KMS-11 (cell line): ENCODE data around the gene GPBP1.
A peak's percentile ranks its signal among the peaks of the same experiment; 100 is the strongest.

Experiments
- H2AFZ ChIP-seq: fragments of 200-600 bp; sonication (generic); 2 replicates; pipeline ENCODE4 v1.6.1; 2016; ENCODE audit warnings: antibody characterized with exemption, mixed run types, low read depth
- H3K27ac ChIP-seq: fragments of 200-600 bp; sonication (generic); 2 replicates; pipeline ENCODE4 v1.6.1; 2016; ENCODE audit warnings: mild to moderate bottlenecking, mixed run types
- H3K27me3 ChIP-seq: fragments of 200-600 bp; sonication (generic); 2 replicates; pipeline ENCODE4 v1.6.1; 2017; ENCODE audit warnings: mild to moderate bottlenecking, low read depth, mixed run types, moderate library complexity; ENCODE audit not compliant: insufficient read depth
- H3K36me3 ChIP-seq: fragments of 200-600 bp; sonication (generic); 2 replicates; pipeline ENCODE4 v1.6.1; 2017; ENCODE audit warnings: mild to moderate bottlenecking, mixed run types; ENCODE audit not compliant: insufficient read depth
- H3K4me1 ChIP-seq: fragments of 200-600 bp; sonication (generic); 2 replicates; pipeline ENCODE4 v1.6.1; 2016; ENCODE audit warnings: mild to moderate bottlenecking, low read depth, mixed run types; ENCODE audit not compliant: poor library complexity, severe bottlenecking
- H3K4me2 ChIP-seq: fragments of 200-600 bp; sonication (generic); 2 replicates; pipeline ENCODE4 v1.7.0; 2016; ENCODE audit warnings: mild to moderate bottlenecking, mixed run types
- H3K4me3 ChIP-seq: fragments of 200-600 bp; sonication (generic); IDR thresholded peaks from 2 replicates; pipeline ENCODE4 v1.6.1; 2017; ENCODE audit warnings: low read depth, low read length, mixed read lengths; ENCODE audit not compliant: insufficient read depth
- H3K79me2 ChIP-seq: fragments of 200-600 bp; sonication (generic); 2 replicates; pipeline ENCODE4 v1.6.1; 2016; ENCODE audit warnings: low read depth, mixed run types; ENCODE audit not compliant: insufficient read depth
- H3K9ac ChIP-seq: fragments of 200-600 bp; sonication (generic); 2 replicates; pipeline ENCODE4 v1.6.1; 2016; ENCODE audit warnings: mild to moderate bottlenecking, mixed run types
- H4K20me1 ChIP-seq: fragments of 200-600 bp; sonication (generic); 2 replicates; pipeline ENCODE4 v1.6.1; 2016; ENCODE audit warnings: mild to moderate bottlenecking, mixed run types; ENCODE audit not compliant: insufficient read depth
- TF ChIP-seq, protein P1 (sequence below): fragments of 200-600 bp; sonication (generic); conservative IDR thresholded peaks from 2 replicates; pipeline ENCODE4 v1.6.1; 2017; ENCODE audit warnings: low read depth, mild to moderate bottlenecking, antibody characterized with exemption, low read length, moderate library complexity, mixed read lengths

GPBP1 gene

DNA sequence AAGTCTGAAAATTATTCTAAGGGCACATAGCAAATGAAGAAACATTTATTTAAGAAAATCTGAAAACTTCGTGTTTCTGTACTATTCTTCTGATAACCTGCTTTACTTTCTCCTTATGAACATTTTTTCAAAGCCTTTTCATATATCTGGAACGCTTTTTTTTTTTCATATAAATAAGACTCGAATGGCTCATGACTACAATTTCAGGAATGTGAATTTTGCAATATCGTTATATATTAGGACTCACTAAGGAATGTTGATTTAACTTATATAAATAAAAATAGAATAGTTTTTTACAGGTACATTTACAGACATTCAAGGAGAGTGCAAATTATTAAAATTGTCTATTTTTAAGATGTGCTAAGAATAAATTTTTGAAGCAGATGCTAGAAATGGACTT lies 42.9 kb downstream of the GPBP1 start:
- no peak overlapping the region for H3K27ac ChIP-seq
- H3K4me3 ChIP-seq, result no peak overlapping the region
- H3K4me1 ChIP-seq, result peaks cover 91% of the 10 kb centered on the region
- H3K36me3 ChIP-seq, result peaks cover 5% of the 10 kb centered on the region; the same call in 1 of the 2 replicates
- H3K4me2 ChIP-seq, result no peak overlapping the region
- no peak overlapping the region for H2AFZ ChIP-seq
- no peak overlapping the region for H3K9ac ChIP-seq
- TF ChIP-seq, protein P1, sequence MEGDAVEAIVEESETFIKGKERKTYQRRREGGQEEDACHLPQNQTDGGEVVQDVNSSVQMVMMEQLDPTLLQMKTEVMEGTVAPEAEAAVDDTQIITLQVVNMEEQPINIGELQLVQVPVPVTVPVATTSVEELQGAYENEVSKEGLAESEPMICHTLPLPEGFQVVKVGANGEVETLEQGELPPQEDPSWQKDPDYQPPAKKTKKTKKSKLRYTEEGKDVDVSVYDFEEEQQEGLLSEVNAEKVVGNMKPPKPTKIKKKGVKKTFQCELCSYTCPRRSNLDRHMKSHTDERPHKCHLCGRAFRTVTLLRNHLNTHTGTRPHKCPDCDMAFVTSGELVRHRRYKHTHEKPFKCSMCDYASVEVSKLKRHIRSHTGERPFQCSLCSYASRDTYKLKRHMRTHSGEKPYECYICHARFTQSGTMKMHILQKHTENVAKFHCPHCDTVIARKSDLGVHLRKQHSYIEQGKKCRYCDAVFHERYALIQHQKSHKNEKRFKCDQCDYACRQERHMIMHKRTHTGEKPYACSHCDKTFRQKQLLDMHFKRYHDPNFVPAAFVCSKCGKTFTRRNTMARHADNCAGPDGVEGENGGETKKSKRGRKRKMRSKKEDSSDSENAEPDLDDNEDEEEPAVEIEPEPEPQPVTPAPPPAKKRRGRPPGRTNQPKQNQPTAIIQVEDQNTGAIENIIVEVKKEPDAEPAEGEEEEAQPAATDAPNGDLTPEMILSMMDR, result no peak
- peaks cover 98% of the 10 kb centered on the region for H3K79me2 ChIP-seq
- H4K20me1 ChIP-seq, result peaks cover 19% of the 10 kb centered on the region; the same call in 1 of the 2 replicates
- H3K27me3 ChIP-seq, result no peaks in the 10 kb centered on the region

DNA sequence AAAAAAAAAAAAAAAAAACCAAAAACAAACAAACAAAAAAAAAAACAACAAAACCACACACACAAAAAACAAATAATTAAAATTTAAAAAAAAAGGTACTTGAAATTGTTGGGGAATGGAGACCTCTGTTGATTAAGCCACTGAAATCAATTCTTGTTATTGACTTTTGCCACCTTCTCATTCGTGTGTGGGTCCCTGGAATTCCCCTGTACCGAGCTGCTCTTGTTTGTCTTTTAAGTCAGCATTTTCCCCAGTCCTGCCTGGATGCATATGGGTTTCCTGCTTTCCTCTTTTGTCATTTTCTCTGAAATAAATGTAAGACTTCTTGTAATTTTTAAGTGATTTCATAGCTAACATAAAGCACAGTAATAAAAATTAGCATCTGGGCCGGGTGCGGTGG lies 45.5 kb downstream of the GPBP1 start:
- H3K4me1 ChIP-seq, result peaks cover 81% of the 10 kb centered on the region
- H3K4me3 ChIP-seq, result no peak overlapping the region
- TF ChIP-seq, protein P1, result no peak
- peak overlapping the region; percentile 65; the same call in 1 of the 2 replicates for H3K4me2 ChIP-seq
- H2AFZ ChIP-seq, result no peak overlapping the region
- peaks cover 10% of the 10 kb centered on the region; the same call in 1 of the 2 replicates for H3K36me3 ChIP-seq
- no peak overlapping the region; the same call in 1 of the 2 replicates for H3K9ac ChIP-seq
- H3K79me2 ChIP-seq, result peaks cover 97% of the 10 kb centered on the region
- H4K20me1 ChIP-seq, result peaks cover 18% of the 10 kb centered on the region
- H3K27me3 ChIP-seq, result no peaks in the 10 kb centered on the region
- peak overlapping the region; percentile 66 for H3K27ac ChIP-seq

DNA sequence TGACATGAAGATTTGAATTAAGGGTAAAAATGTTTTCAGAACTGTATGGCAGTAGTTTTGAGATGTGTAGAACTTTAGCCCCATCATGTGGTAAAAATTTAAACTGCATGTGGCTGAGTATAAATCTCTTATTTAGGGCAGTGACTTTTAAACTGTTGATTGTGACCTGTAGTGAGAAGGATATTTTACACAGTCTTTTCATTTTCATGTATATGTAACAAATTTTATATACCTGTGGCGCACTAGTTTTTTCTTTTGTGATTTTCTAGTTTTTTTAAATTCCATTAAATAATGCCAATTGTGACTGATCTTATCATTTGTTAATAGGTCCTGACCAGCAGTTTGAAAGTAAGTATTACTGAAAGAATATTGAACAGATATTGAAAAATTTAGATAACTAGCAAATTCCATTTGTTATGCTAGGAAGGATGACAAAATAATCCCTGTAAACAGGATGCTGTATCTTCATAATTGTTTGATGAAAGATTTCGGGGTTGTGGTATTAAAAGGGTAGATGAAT lies 47.2 kb downstream of the GPBP1 start:
- peaks cover 68% of the 10 kb centered on the region for H3K4me1 ChIP-seq
- peaks cover 18% of the 10 kb centered on the region for H4K20me1 ChIP-seq
- peak overlapping the region; percentile 66; the same call in 1 of the 2 replicates for H3K27ac ChIP-seq

GRCh38 chr5:57225553-57225952 lies 51.7 kb downstream of the GPBP1 start:
- Histone ChIP-seq H3K4me3 (no peak overlapping the region), H4K20me1 (peaks cover 29% of the 10 kb centered on the region), H3K27me3 (no peaks in the 10 kb centered on the region)

More for the DNA sequence above, 47.2 kb downstream of the GPBP1 start:
- H3K9ac ChIP-seq, result no peak overlapping the region
- H3K79me2 ChIP-seq, result peaks cover 97% of the 10 kb centered on the region
- peak overlapping the region; percentile 13; the same call in 1 of the 2 replicates for H3K4me2 ChIP-seq
- H3K27me3 ChIP-seq, result no peaks in the 10 kb centered on the region
- no peak overlapping the region for H2AFZ ChIP-seq
- TF ChIP-seq, protein P1, result peak; percentile 95
- H3K36me3 ChIP-seq, result peaks cover 5% of the 10 kb centered on the region; the same call in 1 of the 2 replicates
- H3K4me3 ChIP-seq, result no peak overlapping the region

More at GRCh38 chr5:57225553-57225952, 51.7 kb downstream of the GPBP1 start:
- Histone ChIP-seq H3K4me1 (peaks cover 24% of the 10 kb centered on the region), H3K9ac (no peak overlapping the region), H3K79me2 (peaks cover 97% of the 10 kb centered on the region), H3K36me3 (peaks cover 5% of the 10 kb centered on the region; the same call in 1 of the 2 replicates), H3K4me2 (no peak overlapping the region), H3K27ac (no peak overlapping the region), H2AFZ (no peak overlapping the region)
- TF ChIP-seq, protein P1, result no peak
